CD4-positive, alpha-beta T cell treated with Interleukin-2 at 100 ng/mL for 4 hours (primary cell): ENCODE measurements around the gene PAXX.
A peak's percentile ranks its signal among the peaks of the same experiment; 100 is the strongest.
"Not testable (repeated sequence)": the region's sequence is repeated elsewhere in the genome, so short reads cannot be mapped to it uniquely, and the experiment has no call there.

ENCODE experiments used
- DNase-seq: peaks from one replicate; pipeline ENCODE4 v3.0.0-alpha.2; 2020; ENCODE audit warnings: low spot score

Gene PAXX

GRCh38 chr9:136983167-136983566 is 9.1 kb upstream of the PAXX start:
- DNase-seq, result no peak

GRCh38 chr9:136983656-136984314 is 8.4 kb upstream of the PAXX start:
- DNase-seq, result no peak

GRCh38 chr9:136984464-136985026 is 7.7 kb upstream of the PAXX start:
- no peak for DNase-seq

- DNase-seq, result no peak
Measured at GRCh38 chr9:136985027-136985602, 7.1 kb upstream of the PAXX start.

- DNase-seq, result no peak
Measured at GRCh38 chr9:136985853-136986252, 6.4 kb upstream of the PAXX start.

- DNase-seq, result no peak
Measured at GRCh38 chr9:136988872-136989271, 3.4 kb upstream of the PAXX start.

GRCh38 chr9:136990242-136990911 is 1.8 kb upstream of the PAXX start:
- DNase-seq, result no peak

GRCh38 chr9:136992819-136993369 is 672 bp downstream of the PAXX start:
- no peak for DNase-seq

- no peak for DNase-seq
Measured at GRCh38 chr9:136994180-136994887, 2.1 kb downstream of the PAXX start.

- no peak for DNase-seq
Measured at GRCh38 chr9:136994888-136995230, 2.6 kb downstream of the PAXX start.

GRCh38 chr9:136995362-136995761 is 3.1 kb downstream of the PAXX start:
- DNase-seq, result no peak

- no peak for DNase-seq
Measured at GRCh38 chr9:136995772-136996311, 3.6 kb downstream of the PAXX start.

GRCh38 chr9:136996361-136997292 is 4.4 kb downstream of the PAXX start, which contains the start of gene CLIC3:
Gene CLIC3, minus strand, starts transcription at chr9:136996568. Its CDS starts 25 bp downstream, at chr9:136996543.
- peak; percentile 57 for DNase-seq

- no peak for DNase-seq
Measured at GRCh38 chr9:136997371-136997770, 5.1 kb downstream of the PAXX start.

- peak; percentile 33 for DNase-seq
Measured at GRCh38 chr9:136997830-136998234, 5.6 kb downstream of the PAXX start.

GRCh38 chr9:137000177-137000930 is 8.1 kb downstream of the PAXX start:
- peak; percentile 40 for DNase-seq

- no peak for DNase-seq
Measured at GRCh38 chr9:137001857-137002645, 9.8 kb downstream of the PAXX start.

GRCh38 chr9:137002646-137003041 is 10.4 kb downstream of the PAXX start:
- no peak for DNase-seq

- DNase-seq, result not testable (repeated sequence)
Measured at GRCh38 chr9:137004285-137004684, 12.1 kb downstream of the PAXX start.
